GM23338 (cell line): ENCODE data around the gene SMG6. TPM values are rescaled to one million over a fixed set of nuclear protein-coding genes. Genes with fewer than 3 reads are reported as not detected.

Experiments
- ATAC-seq: fragments of 200-7000 bp; cut with Tn5 transposase; 3 replicates; pipeline ENCODE4 v1.9.1; 2020
- DNase-seq: peaks from one replicate; pipeline ENCODE4 v3.0.0-alpha.2; 2015; ENCODE audit warnings: low spot score
- H2AFZ ChIP-seq: fragments of 200-600 bp; sonication (generic); 2 replicates; pipeline ENCODE4 v1.8.0; 2016; ENCODE audit warnings: antibody characterized with exemption, mild to moderate bottlenecking, moderate library complexity
- H3F3A ChIP-seq: fragments of 200-600 bp; sonication (generic); replicated peaks from 2 replicates; pipeline ENCODE4 v1.8.0; 2017; ENCODE audit warnings: antibody characterized with exemption, mixed run types, low read depth
- H3K27ac ChIP-seq: fragments of 200-600 bp; sonication (generic); 2 replicates; pipeline ENCODE4 v1.6.1; 2016; ENCODE audit warnings: low read depth
- H3K27me3 ChIP-seq: fragments of 200-600 bp; sonication (generic); 2 replicates; pipeline ENCODE4 v1.8.0; 2016; ENCODE audit warnings: mild to moderate bottlenecking, mixed run types, moderate library complexity; ENCODE audit not compliant: insufficient read depth
- H3K36me3 ChIP-seq: fragments of 200-600 bp; sonication (generic); 2 replicates; pipeline ENCODE4 v1.8.0; 2016; ENCODE audit warnings: mild to moderate bottlenecking; ENCODE audit not compliant: insufficient read depth
- H3K4me1 ChIP-seq: fragments of 200-600 bp; sonication (generic); 2 replicates; pipeline ENCODE4 v1.8.0; 2016; ENCODE audit warnings: mild to moderate bottlenecking, moderate library complexity; ENCODE audit not compliant: insufficient read depth
- H3K4me2 ChIP-seq: fragments of 200-600 bp; sonication (generic); 2 replicates; pipeline ENCODE4 v1.7.1; 2017; ENCODE audit warnings: mixed run types
- H3K4me3 ChIP-seq: fragments of 200-600 bp; sonication (generic); 2 replicates; pipeline ENCODE4 v1.6.1; 2016; ENCODE audit warnings: mixed run types
- H3K79me2 ChIP-seq: fragments of 200-600 bp; sonication (generic); replicated peaks from 2 replicates; pipeline ENCODE4 v1.8.0; 2017; ENCODE audit warnings: mild to moderate bottlenecking; ENCODE audit not compliant: insufficient read depth
- H3K9me2 ChIP-seq: fragments of 200-600 bp; sonication (generic); 2 replicates; pipeline ENCODE4 v1.8.0; 2017; ENCODE audit not compliant: insufficient read depth
- H4K20me1 ChIP-seq: fragments of 200-600 bp; sonication (generic); replicated peaks from 2 replicates; pipeline ENCODE4 v1.8.0; 2017; ENCODE audit warnings: mild to moderate bottlenecking; ENCODE audit not compliant: insufficient read depth
- H3K27ac Mint-ChIP-seq: 2 replicates; pipeline ENCODE4 v1.8.0; 2020; ENCODE audit warnings: inconsistent platforms, mild to moderate bottlenecking, moderate library complexity, mixed read lengths
- H3K27me3 Mint-ChIP-seq: 3 replicates; pipeline ENCODE4 v1.8.0; 2022; ENCODE audit warnings: low read depth, mild to moderate bottlenecking, moderate library complexity, mixed read lengths, inconsistent platforms; ENCODE audit not compliant: insufficient read depth, poor library complexity
- H3K36me3 Mint-ChIP-seq: 3 replicates; pipeline ENCODE4 v1.8.0; 2021; ENCODE audit warnings: low read depth, mild to moderate bottlenecking, inconsistent platforms, moderate library complexity, mixed read lengths
- H3K4me1 Mint-ChIP-seq: 3 replicates; pipeline ENCODE4 v1.8.0; 2020; ENCODE audit warnings: mild to moderate bottlenecking, inconsistent platforms, mixed read lengths
- H3K4me3 Mint-ChIP-seq: 3 replicates; pipeline ENCODE4 v1.8.0; 2021; ENCODE audit warnings: moderate library complexity, mild to moderate bottlenecking, inconsistent platforms, mixed read lengths
- H3K9me3 Mint-ChIP-seq: 3 replicates; pipeline ENCODE4 v1.8.0; 2020; ENCODE audit warnings: moderate library complexity, mild to moderate bottlenecking, inconsistent platforms, mixed read lengths
- CREB1 ChIP-seq: fragments of 250-450 bp; sonication (Bioruptor Pico); IDR thresholded peaks from 2 replicates; pipeline ENCODE4 v1.5.0; 2020; ENCODE audit warnings: low read depth, mild to moderate bottlenecking, moderate library complexity
- CTCF ChIP-seq, 2 experiments: fragments of 200-600 bp in 1 of 2; sonication (generic) in 1 of 2; conservative IDR thresholded peaks; 2 replicates each; pipeline versions ENCODE4 v1.5.1 to v1.6.1; 2016 to 2017; ENCODE audit warnings: antibody characterized with exemption in 2 of 2, low read depth in 2 of 2, mild to moderate bottlenecking in 2 of 2, moderate library complexity in 1 of 2
- EZH2 ChIP-seq: fragments of 200-600 bp; sonication (generic); IDR thresholded peaks from one replicate; pipeline ENCODE4 v1.8.0; 2017; ENCODE audit warnings: antibody characterized with exemption, mild to moderate bottlenecking, low read depth; ENCODE audit not compliant: unreplicated experiment
- EZH2phosphoT487 ChIP-seq: fragments of 200-600 bp; sonication (generic); IDR thresholded peaks from one replicate; pipeline ENCODE4 v1.8.1; 2018; ENCODE audit warnings: antibody characterized with exemption; ENCODE audit not compliant: unreplicated experiment
- JUNB ChIP-seq: IDR thresholded peaks from one replicate; pipeline ENCODE4 v1.6.1; 2016; ENCODE audit warnings: antibody characterized with exemption; ENCODE audit not compliant: unreplicated experiment
- NANOG ChIP-seq: IDR thresholded peaks from 2 replicates; pipeline ENCODE4 v1.6.1; 2016; ENCODE audit warnings: antibody characterized with exemption, borderline replicate concordance
- POLR2AphosphoS5 ChIP-seq: IDR thresholded peaks from 2 replicates; pipeline ENCODE4 v1.6.1; 2016; ENCODE audit warnings: antibody characterized with exemption, low read depth
- STAT1 ChIP-seq: IDR thresholded peaks from one replicate; pipeline ENCODE4 v1.6.1; 2016; ENCODE audit warnings: antibody characterized with exemption; ENCODE audit not compliant: unreplicated experiment
- ZNF114 ChIP-seq: fragments of 250-450 bp; sonication (Bioruptor Pico); IDR thresholded peaks from 2 replicates; pipeline ENCODE4 v1.5.0; 2020; ENCODE audit warnings: mild to moderate bottlenecking, moderate library complexity
- ZNF331 ChIP-seq: fragments of 250-450 bp; sonication (Bioruptor Pico); IDR thresholded peaks from 2 replicates; pipeline ENCODE4 v1.5.0; 2020; ENCODE audit warnings: low read depth, mild to moderate bottlenecking, moderate library complexity
- polyA plus RNA-seq: library from polyadenylated mRNA; unstranded; fragments of >200 nt; fragmentation: Nextera tagmentation; extraction: Ambion mirVana; gene quantifications from 2 replicates; pipeline ENCODE4 v1.2.1, GENCODE V29; 2016
- total RNA-seq: library from RNA; depleted of rRNA; stranded (reverse); fragments of >200 nt; shearing (Covaris generic); gene quantifications from 2 replicates; pipeline ENCODE4 v1.2.3, GENCODE V29; 2014
- TF ChIP-seq, protein P1 (sequence below): fragments of 250-450 bp; sonication (Bioruptor Pico); IDR thresholded peaks from 2 replicates; pipeline ENCODE4 v1.5.0; 2020; ENCODE audit warnings: mild to moderate bottlenecking, moderate library complexity

Gene SMG6
- total and polyA plus RNA-seq, 2 experiments from 2014 or later, result 10.4 to 43.1 TPM

GRCh38 chr17:2198927-2199326, 104.7 kb downstream of the SMG6 start:
- ATAC-seq, result no peak
- H2AFZ ChIP-seq, result no peak overlapping the region
- no peak overlapping the region; the same call in 1 of the 2 replicates for H3K27ac ChIP-seq
- no peak overlapping the region for H3K27ac Mint-ChIP-seq
- peaks cover 19% of the 10 kb centered on the region for H3K4me1 Mint-ChIP-seq
- no peaks in the 10 kb centered on the region; the same call in 1 of the 3 replicates for H3K36me3 Mint-ChIP-seq
- H3K36me3 ChIP-seq, result no peaks in the 10 kb centered on the region
- H3K27me3 ChIP-seq, result no peaks in the 10 kb centered on the region
- DNase-seq, result no peak
- H3K4me2 ChIP-seq, result no peak overlapping the region
- no peaks in the 10 kb centered on the region for H3K79me2 ChIP-seq
- no peaks in the 10 kb centered on the region for H3K9me3 Mint-ChIP-seq
- H3F3A ChIP-seq, result no peaks in the 10 kb centered on the region
- H3K4me1 ChIP-seq, result peaks cover 8% of the 10 kb centered on the region
- TF ChIP-seq CTCF (conservative IDR thresholded peaks at IDR 0.05; ENCODE audit: low read depth in 2 of 2) (no peak), JUNB (no peak), NANOG (no peak), STAT1 (no peak), POLR2AphosphoS5 (no peak), CREB1 (CRISPR knock-in tag) (no peak), EZH2 (no peak), EZH2phosphoT487 (no peak), ZNF114 (no peak), ZNF331 (CRISPR knock-in tag) (no peak)
- TF ChIP-seq, protein P1, sequence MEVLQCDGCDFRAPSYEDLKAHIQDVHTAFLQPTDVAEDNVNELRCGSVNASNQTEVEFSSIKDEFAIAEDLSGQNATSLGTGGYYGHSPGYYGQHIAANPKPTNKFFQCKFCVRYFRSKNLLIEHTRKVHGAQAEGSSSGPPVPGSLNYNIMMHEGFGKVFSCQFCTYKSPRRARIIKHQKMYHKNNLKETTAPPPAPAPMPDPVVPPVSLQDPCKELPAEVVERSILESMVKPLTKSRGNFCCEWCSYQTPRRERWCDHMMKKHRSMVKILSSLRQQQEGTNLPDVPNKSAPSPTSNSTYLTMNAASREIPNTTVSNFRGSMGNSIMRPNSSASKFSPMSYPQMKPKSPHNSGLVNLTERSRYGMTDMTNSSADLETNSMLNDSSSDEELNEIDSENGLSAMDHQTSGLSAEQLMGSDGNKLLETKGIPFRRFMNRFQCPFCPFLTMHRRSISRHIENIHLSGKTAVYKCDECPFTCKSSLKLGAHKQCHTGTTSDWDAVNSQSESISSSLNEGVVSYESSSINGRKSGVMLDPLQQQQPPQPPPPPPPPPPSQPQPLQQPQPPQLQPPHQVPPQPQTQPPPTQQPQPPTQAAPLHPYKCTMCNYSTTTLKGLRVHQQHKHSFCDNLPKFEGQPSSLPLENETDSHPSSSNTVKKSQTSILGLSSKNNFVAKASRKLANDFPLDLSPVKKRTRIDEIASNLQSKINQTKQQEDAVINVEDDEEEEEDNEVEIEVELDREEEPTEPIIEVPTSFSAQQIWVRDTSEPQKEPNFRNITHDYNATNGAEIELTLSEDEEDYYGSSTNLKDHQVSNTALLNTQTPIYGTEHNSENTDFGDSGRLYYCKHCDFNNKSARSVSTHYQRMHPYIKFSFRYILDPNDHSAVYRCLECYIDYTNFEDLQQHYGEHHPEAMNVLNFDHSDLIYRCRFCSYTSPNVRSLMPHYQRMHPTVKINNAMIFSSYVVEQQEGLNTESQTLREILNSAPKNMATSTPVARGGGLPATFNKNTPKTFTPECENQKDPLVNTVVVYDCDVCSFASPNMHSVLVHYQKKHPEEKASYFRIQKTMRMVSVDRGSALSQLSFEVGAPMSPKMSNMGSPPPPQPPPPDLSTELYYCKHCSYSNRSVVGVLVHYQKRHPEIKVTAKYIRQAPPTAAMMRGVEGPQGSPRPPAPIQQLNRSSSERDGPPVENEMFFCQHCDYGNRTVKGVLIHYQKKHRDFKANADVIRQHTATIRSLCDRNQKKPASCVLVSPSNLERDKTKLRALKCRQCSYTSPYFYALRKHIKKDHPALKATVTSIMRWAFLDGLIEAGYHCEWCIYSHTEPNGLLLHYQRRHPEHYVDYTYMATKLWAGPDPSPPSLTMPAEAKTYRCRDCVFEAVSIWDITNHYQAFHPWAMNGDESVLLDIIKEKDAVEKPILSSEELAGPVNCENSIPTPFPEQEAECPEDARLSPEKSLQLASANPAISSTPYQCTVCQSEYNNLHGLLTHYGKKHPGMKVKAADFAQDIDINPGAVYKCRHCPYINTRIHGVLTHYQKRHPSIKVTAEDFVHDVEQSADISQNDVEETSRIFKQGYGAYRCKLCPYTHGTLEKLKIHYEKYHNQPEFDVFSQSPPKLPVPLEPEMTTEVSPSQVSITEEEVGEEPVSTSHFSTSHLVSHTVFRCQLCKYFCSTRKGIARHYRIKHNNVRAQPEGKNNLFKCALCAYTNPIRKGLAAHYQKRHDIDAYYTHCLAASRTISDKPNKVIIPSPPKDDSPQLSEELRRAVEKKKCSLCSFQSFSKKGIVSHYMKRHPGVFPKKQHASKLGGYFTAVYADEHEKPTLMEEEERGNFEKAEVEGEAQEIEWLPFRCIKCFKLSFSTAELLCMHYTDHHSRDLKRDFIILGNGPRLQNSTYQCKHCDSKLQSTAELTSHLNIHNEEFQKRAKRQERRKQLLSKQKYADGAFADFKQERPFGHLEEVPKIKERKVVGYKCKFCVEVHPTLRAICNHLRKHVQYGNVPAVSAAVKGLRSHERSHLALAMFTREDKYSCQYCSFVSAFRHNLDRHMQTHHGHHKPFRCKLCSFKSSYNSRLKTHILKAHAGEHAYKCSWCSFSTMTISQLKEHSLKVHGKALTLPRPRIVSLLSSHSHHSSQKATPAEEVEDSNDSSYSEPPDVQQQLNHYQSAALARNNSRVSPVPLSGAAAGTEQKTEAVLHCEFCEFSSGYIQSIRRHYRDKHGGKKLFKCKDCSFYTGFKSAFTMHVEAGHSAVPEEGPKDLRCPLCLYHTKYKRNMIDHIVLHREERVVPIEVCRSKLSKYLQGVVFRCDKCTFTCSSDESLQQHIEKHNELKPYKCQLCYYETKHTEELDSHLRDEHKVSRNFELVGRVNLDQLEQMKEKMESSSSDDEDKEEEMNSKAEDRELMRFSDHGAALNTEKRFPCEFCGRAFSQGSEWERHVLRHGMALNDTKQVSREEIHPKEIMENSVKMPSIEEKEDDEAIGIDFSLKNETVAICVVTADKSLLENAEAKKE, result no peak
- no peaks in the 10 kb centered on the region; the same call in 1 of the 2 replicates for H4K20me1 ChIP-seq
- H3K4me3 ChIP-seq, result no peak overlapping the region
- H3K9me2 ChIP-seq, result no peaks in the 10 kb centered on the region
- H3K27me3 Mint-ChIP-seq, result peaks cover 4% of the 10 kb centered on the region
- H3K4me3 Mint-ChIP-seq, result no peak overlapping the region
